Activated CD4-positive, alpha-beta T cell treated with anti-CD3 and anti-CD28 coated beads for 4 hours (primary cell): ENCODE data around the gene HCAR2.
"Not testable (repeated sequence)": the region's sequence is repeated elsewhere in the genome, so short reads cannot be mapped to it uniquely, and the experiment has no call there.

Experiments
- DNase-seq, 2 donors: peaks; one replicate each; pipeline ENCODE4 v3.0.0-alpha.2; 2020

The HCAR2 gene

GRCh38 chr12:122661246-122661645 lies 41.9 kb downstream of the HCAR2 start:
- DNase-seq, result no peak

GRCh38 chr12:122659579-122659978 lies 43.6 kb downstream of the HCAR2 start:
- DNase-seq, result no peak

DNA sequence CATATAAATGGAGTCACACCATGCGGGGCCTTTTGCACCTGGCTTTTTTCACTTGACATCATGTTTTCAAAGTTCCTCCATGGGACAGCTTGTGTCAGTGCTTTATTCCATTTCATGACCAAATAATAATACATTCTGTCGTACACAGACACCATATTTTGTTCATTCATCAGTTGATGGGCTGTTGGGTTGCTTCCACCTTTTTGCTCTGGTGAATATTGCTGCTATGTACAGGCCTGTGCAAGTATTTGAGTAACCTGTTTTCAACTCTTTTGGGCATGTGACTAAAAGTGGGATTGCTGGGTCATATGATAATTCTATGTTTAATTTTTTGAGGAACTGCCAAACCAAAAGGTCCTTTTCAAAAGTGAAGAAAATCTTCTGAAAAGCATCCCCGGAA lies 46.9 kb downstream of the HCAR2 start:
- DNase-seq, result no peak

DNA sequence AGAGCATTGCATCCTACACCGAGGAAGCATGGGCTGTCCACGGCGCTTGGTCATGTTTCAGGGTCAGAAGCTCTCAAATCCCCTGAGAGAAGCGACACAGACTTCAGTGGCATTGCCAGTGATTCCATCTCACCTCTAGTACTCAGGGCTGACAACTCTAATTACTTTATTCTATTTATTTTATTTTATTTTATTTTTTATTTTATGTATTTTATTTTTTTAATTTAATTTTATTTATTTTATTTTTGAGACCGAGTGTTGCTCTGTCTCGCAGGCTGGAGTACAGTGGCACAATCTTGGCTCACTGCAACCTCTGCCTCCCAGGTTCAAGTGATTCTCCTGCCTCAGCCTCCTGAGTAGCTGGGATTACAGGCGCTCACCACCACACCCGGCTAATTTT lies 49.9 kb downstream of the HCAR2 start:
- not testable (repeated sequence) for DNase-seq

GRCh38 chr12:122651520-122652224 lies 51.5 kb downstream of the HCAR2 start:
- DNase-seq, result no peak
